ENCODE data around the gene CD28.

DNA sequence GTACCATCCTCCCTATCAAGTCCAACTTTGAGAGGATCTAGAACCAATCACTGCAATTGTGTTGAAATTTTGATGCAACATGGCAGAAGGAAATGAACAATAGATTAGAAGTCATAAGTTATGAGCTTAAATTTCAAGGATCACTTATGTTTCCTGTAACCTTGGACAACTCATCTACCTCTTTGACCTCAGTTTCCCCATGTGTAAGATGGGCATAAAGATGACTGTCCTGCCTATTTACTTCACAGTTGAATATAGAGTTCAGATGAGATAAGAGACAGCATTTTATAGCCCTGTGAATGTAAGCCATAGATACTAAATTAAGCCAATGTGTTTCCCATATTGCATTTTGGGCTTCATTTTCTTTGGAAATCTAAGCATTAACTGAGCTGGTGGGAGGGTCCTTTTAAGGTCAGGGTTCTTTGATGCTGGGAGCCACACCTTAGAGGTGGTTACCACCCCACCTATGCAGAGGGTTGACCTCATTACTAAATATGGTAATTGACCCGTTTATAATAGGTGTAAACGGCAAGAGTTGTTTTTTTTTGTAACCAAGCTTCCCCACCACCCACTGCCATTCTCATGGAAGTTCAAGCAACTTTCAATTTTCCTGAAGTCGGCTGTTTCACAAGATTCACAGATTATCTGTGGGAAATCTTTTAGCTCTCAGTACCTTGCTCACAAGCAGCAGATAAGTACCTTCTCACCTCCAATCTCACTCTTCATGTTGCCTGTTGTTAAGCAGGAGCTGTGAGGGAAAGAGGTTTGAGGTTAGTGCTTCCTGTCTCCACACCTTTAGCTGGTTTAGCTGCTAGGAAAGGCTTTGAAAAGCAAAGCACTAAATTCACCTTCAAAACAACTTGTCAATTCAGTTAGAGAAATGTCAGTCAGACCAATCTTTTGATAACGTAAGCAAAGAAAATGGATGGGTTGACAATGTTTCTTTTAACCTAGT is 13.3 kb downstream of the CD28 start:
- TF ChIP-seq POLR2A (IDR thresholded peaks at IDR 0.05): no peak
- TF ChIP-seq, protein P1, sequence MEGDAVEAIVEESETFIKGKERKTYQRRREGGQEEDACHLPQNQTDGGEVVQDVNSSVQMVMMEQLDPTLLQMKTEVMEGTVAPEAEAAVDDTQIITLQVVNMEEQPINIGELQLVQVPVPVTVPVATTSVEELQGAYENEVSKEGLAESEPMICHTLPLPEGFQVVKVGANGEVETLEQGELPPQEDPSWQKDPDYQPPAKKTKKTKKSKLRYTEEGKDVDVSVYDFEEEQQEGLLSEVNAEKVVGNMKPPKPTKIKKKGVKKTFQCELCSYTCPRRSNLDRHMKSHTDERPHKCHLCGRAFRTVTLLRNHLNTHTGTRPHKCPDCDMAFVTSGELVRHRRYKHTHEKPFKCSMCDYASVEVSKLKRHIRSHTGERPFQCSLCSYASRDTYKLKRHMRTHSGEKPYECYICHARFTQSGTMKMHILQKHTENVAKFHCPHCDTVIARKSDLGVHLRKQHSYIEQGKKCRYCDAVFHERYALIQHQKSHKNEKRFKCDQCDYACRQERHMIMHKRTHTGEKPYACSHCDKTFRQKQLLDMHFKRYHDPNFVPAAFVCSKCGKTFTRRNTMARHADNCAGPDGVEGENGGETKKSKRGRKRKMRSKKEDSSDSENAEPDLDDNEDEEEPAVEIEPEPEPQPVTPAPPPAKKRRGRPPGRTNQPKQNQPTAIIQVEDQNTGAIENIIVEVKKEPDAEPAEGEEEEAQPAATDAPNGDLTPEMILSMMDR (IDR thresholded peaks at IDR 0.05): no peak
